ENCODE results near the gene NFIA.

DNA sequence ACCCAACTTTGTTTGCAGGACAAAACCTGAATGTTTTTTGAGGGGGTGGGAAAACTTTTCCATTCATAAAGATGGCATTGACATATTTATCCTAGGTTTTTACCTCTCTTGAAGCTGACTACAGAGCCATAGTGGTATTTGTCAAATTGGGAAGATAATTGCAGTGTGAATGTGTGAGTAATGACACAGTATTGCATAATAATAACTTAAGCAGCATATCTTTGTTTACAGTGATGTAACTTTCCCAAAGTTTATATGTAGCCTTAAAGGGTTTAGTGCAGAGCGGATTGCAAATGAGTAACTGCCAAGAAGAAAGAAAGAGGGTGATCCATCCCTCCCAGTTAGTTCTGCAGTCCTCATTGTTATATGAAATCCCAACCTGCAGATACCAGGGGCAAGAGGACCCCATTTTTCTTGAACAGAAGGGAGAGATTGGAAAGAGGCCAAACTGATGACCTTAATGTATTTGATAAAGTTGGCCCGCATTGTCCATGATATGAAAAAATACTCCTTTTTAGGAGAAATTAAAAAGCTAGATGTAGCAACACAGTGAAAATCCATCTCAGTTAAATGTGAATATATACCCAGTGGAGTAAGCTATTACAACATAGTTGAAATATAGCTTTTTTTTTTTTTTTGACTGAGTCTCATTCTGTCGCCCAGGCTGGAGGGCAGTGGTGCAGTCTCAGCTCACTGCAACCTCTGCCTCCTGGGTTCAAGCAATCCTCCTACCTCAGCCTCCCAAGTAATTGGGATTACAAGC lies 23.7 kb upstream of the NFIA start:
- TF ChIP-seq, protein P1, sequence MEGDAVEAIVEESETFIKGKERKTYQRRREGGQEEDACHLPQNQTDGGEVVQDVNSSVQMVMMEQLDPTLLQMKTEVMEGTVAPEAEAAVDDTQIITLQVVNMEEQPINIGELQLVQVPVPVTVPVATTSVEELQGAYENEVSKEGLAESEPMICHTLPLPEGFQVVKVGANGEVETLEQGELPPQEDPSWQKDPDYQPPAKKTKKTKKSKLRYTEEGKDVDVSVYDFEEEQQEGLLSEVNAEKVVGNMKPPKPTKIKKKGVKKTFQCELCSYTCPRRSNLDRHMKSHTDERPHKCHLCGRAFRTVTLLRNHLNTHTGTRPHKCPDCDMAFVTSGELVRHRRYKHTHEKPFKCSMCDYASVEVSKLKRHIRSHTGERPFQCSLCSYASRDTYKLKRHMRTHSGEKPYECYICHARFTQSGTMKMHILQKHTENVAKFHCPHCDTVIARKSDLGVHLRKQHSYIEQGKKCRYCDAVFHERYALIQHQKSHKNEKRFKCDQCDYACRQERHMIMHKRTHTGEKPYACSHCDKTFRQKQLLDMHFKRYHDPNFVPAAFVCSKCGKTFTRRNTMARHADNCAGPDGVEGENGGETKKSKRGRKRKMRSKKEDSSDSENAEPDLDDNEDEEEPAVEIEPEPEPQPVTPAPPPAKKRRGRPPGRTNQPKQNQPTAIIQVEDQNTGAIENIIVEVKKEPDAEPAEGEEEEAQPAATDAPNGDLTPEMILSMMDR (IDR thresholded peaks at IDR 0.05), result no peak
- no peak for TF ChIP-seq EZH2 (IDR thresholded peaks at IDR 0.05; ENCODE audit: borderline replicate concordance, insufficient read depth, low read depth, low read length, poor library complexity, severe bottlenecking)

Data from B cell (primary cell).